Brain pericyte (primary cell): ENCODE results near the gene CXorf49.
"Not testable (repeated sequence)": the region's sequence is repeated elsewhere in the genome, so short reads cannot be mapped to it uniquely, and the experiment has no call there.

Experiments
- DNase-seq: peaks from one replicate; pipeline ENCODE4 v3.0.0-alpha.2; 2012; ENCODE audit warnings: low read depth, low spot score

CXorf49 gene

GRCh38 chrX:71718185-71718584 lies at the start of gene CXorf49:
Gene CXorf49 (minus strand): TSS chrX:71718285. CDS start chrX:71718151, 134 bp downstream.
- DNase-seq = not testable (repeated sequence)

DNA sequence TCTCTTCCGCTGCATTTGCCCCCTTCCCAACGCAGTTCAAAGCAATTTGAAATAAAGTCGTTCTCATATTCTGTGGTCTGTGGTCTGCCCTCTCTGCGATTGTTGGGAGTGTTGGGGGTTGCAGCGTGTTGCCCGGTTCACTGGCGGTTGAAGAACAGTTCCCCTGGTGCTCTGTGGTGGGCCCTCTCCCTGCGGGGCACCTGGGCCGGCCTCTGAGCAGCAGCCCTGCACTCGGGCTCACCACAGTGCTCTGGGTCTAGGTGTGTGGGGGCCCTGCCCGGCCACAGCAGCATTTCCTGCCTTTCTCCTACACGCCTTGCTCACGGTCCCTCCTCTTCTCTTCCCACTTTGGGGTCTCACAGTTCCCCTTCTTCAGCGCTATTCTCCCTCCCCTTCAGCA lies 49.0 kb upstream of the CXorf49 start:
- not testable (repeated sequence) for DNase-seq

DNA sequence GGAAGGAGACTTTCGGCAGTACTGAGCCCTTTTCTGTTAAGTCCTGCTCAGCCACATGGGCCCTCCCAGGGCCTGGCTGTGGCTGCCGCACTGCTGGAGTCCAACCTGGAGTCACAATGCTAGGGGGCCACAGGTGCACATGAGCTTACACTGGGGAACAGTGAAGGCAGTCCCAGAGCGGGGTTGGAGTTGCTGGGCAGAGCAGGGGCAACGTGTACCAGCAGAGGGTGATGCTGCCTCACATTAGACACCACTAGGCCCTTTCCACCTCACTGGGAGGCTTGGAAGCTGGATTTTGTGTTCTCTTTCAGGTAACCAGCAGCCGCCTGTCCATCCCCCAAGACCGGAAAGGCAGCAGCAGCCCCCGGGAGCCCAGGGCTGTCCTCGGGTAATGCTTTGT lies 47.5 kb upstream of the CXorf49 start:
- not testable (repeated sequence) for DNase-seq

- DNase-seq = not testable (repeated sequence)
Measured at GRCh38 chrX:71764832-71765231, 46.7 kb upstream of the CXorf49 start.

- not testable (repeated sequence) for DNase-seq
Measured at GRCh38 chrX:71763049-71763448, 45.0 kb upstream of the CXorf49 start, which contains the start of gene CXorf49B. Gene CXorf49B (plus strand): TSS chrX:71763349. CDS start chrX:71763424, 75 bp downstream.

DNA sequence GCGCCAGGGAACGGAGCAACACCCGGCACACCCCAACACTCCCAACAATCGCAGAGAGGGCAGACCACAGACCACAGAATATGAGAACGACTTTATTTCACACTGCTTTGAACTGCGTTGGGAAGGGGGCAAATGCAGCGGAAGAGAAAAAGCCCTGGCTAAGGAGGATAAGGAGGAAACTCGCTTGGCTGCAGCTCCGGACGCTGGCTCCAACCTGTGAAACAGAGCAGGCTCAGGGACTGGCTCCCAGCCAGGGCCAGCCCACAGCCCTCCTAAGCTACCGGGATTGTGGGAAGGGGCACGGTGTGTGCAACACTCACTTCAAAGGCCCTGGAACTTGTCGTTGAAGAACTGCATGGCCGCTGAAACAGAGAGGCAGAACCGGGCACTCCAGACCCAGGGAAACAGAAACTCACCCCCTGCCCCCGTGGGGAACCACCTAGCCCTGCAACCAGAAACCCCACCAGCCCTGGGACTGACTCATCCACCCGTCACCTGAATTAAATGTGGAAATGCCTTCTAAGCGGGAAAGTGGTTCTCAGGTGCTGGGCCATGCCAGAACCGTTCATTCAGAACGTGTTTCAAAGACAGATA lies 42.7 kb upstream of the CXorf49 start:
- not testable (repeated sequence) for DNase-seq

DNA sequence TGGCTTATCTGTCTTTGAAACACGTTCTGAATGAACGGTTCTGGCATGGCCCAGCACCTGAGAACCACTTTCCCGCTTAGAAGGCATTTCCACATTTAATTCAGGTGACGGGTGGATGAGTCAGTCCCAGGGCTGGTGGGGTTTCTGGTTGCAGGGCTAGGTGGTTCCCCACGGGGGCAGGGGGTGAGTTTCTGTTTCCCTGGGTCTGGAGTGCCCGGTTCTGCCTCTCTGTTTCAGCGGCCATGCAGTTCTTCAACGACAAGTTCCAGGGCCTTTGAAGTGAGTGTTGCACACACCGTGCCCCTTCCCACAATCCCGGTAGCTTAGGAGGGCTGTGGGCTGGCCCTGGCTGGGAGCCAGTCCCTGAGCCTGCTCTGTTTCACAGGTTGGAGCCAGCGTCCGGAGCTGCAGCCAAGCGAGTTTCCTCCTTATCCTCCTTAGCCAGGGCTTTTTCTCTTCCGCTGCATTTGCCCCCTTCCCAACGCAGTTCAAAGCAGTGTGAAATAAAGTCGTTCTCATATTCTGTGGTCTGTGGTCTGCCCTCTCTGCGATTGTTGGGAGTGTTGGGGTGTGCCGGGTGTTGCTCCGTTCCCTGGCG lies 2.3 kb upstream of the CXorf49 start:
- DNase-seq = not testable (repeated sequence)

DNA sequence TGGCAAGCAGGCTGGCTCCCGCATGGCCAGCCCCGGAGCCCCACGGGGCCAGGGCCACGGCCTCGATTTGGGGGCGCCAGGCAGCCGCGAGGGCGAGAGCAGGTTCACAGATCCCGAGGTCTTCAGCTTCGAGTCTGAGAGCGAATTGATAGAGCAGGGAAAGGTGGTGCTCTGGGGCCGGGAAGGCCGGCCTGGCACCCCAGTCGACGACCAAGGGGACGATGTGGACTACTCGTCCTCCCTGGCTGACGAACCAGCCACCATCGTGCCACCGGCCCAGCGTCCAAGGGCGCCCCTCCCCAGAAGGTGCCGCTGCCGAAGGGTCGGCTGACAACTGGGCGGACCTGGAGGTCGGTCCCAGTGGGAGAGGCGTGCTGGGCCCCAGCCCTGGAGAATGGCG lies 1.1 kb upstream of the CXorf49 start:
- not testable (repeated sequence) for DNase-seq

GRCh38 chrX:71716323-71716722 lies 1.8 kb downstream of the CXorf49 start:
- not testable (repeated sequence) for DNase-seq

GRCh38 chrX:71715551-71715950 lies 2.5 kb downstream of the CXorf49 start:
- not testable (repeated sequence) for DNase-seq

DNA sequence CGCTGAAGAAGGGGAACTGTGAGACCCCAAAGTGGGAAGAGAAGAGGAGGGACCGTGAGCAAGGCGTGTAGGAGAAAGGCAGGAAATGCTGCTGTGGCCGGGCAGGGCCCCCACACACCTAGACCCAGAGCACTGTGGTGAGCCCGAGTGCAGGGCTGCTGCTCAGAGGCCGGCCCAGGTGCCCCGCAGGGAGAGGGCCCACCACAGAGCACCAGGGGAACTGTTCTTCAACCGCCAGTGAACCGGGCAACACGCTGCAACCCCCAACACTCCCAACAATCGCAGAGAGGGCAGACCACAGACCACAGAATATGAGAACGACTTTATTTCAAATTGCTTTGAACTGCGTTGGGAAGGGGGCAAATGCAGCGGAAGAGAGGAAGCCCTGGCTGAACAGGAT lies 4.0 kb downstream of the CXorf49 start:
- DNase-seq = not testable (repeated sequence)

- not testable (repeated sequence) for DNase-seq
Measured at GRCh38 chrX:71702853-71703252, 15.2 kb downstream of the CXorf49 start.

DNA sequence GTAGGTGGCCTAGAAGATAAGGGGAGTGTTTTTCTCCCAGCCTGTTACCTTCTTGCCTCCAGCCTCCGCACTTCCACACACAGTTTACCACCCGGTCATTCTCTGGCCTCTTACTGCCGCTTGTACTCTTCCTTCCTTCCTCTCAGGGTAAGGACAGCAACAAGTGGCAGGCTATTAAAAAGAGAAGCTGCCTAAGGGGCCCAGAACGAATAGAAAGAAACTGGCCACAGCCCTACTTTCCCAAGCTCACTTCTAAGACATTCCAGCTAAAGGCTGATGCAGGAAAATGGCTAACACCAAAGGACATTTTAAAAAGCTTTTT lies 19.1 kb downstream of the CXorf49 start:
- not testable (repeated sequence) for DNase-seq

GRCh38 chrX:71698299-71699022 lies 19.6 kb downstream of the CXorf49 start:
- DNase-seq = not testable (repeated sequence)

DNA sequence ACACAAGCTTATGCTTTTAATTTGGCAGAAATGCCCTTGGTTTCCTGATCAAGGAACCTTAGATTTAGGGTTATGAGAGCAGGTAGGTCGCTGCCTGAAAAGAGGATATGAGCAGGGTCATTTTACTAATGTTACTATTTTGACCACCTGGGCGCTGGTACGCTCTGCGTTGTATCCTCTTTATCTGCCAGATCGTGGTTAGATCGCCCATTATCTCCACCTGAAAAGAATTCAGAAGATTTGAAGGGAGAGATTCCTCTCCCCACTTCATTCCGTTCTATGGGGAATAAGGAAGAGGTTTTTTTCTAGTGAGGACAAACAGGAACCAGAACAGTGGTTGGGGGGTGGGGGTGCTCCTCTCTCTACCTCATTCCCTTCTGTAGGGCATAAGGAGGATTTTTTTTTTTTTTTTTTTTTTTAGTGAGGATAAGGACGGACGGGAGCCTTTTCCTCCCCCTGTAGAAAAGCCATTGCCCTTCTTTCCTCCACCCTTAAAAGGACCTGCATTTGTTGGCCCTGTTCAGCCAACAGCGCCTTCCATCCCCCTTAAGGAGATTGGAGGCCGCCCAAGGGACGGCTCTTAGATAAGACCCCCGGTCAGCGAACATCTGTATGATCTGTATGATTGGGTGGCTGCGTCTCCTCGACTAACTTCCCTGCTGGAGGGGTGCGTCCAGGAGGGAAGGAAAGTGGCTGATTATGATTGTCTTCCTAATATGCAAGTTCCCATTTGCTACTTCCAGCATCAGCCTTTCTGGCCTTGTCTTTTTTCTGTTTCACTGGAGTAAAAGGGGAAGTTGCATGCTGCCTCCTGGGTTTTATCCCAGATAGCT lies 20.4 kb downstream of the CXorf49 start:
- not testable (repeated sequence) for DNase-seq

GRCh38 chrX:71696641-71697465 lies 21.2 kb downstream of the CXorf49 start:
- not testable (repeated sequence) for DNase-seq

DNA sequence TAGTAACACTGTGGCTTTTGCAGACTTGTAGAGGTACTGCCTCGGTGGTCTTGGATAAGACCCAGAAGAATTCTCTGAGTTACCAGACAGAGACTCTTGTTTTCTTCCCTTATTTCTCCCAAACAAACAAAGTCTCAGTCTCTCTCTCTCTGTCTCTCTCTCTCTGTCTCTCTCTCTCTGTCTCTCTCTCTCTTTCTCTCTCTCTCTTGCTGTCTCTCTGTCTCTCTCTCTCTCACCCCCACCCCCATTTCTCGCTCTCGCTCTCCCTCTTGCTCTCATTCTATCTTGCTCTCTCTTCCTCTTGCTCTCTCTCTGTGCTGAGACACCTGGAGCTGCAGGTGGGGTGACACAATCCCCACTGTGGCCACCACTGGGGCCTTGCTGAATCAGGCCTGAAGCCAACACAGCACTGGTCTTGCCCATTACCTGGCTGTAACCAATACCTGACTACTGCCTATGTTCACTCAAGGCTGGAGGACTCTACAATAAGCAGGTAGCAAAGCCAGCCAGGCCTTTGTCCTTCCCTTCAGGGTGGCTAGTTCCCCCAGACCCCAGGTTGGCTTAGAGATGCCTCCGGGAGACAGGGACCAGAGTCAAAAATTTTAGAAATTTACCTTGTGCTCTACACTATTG lies 38.4 kb downstream of the CXorf49 start:
- no peak for DNase-seq

GRCh38 chrX:71677195-71677594 lies 40.9 kb downstream of the CXorf49 start:
- not testable (repeated sequence) for DNase-seq

GRCh38 chrX:71676068-71676795 lies 41.9 kb downstream of the CXorf49 start:
- not testable (repeated sequence) for DNase-seq

GRCh38 chrX:71675636-71676035 lies 42.4 kb downstream of the CXorf49 start:
- not testable (repeated sequence) for DNase-seq
